ENCODE measurements around the gene RBBP9.
"Not testable (repeated sequence)": the region's sequence is repeated elsewhere in the genome, so short reads cannot be mapped to it uniquely, and the experiment has no call there.

Gene RBBP9

DNA sequence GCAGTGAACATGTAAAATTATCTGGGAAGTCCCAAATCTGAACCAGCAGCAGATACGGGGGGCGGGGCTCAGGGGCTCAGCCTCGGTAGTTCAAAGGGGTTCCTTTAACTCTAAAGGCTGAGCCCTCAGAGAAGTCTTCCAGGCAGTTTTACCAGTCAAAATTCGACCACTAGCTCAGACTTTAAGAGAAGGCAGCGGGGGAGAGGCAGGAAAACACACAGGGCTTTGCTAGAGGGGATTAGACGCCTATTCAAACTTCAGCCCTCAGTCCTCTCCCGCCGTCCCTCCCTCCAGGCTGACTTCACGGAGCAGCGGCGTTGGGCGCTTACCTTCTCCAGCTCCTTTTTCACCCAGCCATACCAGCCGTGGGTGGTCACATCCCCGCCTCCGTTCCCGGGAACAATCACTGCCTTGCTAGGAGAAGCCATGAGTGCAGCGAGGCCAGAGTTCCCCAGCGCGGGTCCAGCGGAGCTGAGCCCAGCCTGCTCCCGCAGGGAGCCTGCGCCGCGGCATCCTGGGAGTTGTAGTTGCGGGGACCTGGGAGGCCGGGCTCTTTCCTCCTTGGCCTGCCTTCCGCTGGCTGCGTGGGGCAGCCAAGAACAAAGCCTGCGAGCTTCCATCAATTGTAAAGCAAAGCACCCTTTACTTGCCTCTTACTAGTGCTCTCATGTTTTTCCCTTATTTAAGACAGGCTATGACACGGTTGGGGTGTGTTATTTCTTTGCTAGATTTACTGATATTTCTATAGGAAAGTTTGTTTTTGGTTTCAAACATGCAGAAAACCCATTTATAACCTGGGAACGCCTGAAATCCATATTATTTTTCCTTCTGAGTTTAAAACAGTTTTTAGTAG, at the start of gene RBBP9:
TSS of gene RBBP9 (minus strand) at position 486 of the 853 bp plus-strand sequence. CDS start at position 428, 58 bp downstream.
- DNase-seq = peak; percentile 87

DNA sequence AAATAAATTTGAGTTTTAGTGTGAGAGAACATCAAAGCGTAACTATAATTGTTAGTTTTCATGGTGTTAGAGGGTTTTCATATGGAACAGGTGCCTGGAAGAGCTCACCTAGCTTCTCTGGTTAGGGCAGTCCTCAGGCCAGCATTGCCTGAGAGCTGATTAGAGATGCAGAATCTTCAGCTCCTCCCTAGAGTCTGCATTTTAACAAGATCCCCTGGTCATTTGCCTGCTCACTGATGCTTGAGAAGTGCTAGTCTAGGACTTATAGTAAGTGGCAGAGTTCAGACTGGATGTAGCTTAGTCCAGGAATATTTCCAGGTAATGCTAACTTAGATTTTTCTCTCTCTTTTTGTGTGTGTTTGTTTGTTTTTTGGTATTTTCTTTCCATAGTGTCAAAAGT, 48.5 kb upstream of the RBBP9 start:
- no peak for DNase-seq

GRCh38 chr20:18543932-18544331, 46.9 kb upstream of the RBBP9 start:
- peak; percentile 90 for DNase-seq

GRCh38 chr20:18543216-18543615, 46.2 kb upstream of the RBBP9 start:
- no peak for DNase-seq

DNA sequence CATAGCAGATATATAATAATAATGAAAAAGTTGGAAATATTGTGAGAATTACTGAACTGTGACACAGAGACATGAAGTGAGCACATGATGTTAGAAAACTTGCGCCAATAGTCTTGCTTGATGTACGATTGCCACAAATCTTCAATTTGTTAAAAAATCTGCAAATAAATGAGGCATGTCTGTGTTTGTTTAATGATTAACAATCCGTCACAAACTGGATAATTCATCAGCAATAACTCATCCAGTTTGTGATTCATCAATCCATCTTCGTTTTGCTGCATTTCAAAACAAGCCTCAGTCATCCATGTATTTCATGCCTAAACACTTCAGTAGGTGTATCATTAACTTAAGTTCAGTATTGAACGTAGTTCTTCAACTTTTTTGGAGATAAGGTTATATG, 44.7 kb upstream of the RBBP9 start:
- DNase-seq = no peak

GRCh38 chr20:18537651-18538050, 40.6 kb upstream of the RBBP9 start:
- no peak for DNase-seq

- no peak for DNase-seq
Observed at GRCh38 chr20:18533978-18534644, 37.1 kb upstream of the RBBP9 start.

- DNase-seq = no peak
Observed at GRCh38 chr20:18533491-18533890, 36.5 kb upstream of the RBBP9 start.

GRCh38 chr20:18532626-18533025, 35.6 kb upstream of the RBBP9 start:
- no peak for DNase-seq

DNA sequence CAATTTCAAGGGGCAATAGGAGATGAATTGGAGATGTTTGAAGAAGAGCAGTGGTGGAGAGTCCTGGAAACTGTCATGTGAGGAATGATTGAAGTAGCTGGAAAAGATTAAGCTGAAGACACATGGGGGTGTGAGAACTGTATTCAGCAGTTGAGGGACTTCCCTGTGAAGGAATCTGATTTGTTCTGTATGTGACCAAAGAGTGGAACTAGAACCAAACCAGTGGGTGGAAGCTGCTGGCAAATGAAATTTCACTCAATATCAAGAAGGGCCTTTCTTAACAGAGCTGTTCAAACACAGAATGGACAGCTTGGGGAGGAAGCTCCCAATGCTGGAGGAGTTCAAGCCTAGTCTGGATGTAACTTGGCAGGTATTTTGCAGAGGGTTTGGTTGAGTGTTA, 32.0 kb upstream of the RBBP9 start:
- no peak for DNase-seq

DNA sequence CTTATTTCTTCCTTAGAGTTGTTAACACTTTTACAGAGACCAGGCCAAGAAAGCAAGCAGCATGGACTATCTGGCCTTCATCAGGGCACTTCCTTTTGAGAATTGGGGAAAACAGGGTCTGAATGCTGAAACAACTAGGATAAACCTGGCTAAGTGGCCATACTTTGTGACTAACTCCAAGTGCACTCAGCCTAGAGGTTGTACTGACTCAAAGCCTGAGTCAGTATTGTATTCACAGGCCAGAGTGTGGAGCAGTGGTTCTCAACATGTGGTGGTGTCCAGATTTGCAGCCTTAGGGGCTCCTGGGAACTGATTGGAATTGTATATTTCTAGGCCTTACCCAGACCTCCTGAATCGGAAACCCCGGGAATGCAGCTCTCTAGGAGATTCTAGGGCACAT, 30.8 kb upstream of the RBBP9 start:
- no peak for DNase-seq

DNA sequence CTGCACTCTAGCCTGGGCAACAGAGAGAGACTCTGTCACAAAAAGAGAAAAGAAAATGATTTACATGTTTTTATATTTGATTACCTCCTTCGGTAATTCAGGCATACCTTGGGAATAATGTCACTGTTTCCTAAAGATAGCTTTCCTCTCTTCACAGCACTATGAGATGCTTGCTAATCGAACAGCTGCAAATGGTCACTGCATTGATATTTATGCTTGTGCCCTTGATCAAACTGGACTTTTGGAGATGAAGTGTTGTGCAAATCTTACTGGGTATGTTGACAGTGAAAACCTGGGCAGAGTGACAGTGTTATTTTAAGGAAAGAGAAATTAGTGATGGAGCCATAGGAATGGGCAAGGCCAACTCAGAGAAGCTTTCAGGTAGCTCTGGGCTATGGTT, 30.3 kb upstream of the RBBP9 start:
- no peak for DNase-seq

GRCh38 chr20:18526761-18527160, 29.7 kb upstream of the RBBP9 start:
- DNase-seq = not testable (repeated sequence)

DNA sequence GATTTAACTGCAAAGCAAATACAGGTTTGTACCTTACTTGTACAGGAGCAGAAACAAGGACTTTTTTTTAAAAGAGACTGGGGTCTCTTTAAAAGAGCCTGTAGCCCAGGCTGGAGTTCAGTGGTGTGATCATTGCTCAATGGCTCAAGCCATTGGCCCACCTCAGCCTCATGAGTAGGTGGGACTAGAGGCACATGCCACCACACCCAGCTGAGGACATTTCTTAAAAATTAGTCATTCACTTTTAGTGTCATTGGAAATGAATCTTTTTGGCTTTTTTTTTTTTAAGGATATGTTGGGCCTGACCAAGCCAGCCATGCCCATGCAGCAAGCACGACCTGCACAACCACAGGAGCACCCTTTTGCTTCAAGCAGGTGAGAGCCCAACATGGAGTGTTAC, 27.6 kb upstream of the RBBP9 start:
- no peak for DNase-seq

DNA sequence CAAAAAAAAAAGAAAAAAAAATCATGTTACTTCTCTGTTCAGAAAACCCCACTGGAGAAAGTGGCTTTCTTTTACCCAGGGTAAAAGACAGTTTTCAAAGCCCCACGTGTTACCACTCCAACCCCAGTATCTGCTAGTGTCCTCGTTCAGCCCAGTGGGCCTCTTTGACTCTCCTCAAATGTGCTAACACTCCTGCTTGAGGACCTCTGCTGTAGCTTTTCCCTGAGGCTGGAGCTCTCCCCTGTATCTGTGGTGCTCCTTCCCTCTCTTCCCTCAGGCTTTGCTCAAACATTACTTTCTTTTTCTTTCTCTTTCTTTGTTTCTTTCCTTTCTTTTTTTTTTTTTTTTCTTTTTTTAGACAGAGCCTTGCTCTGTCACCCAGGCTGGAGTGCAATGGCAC, 26.0 kb upstream of the RBBP9 start:
- DNase-seq = no peak

DNA sequence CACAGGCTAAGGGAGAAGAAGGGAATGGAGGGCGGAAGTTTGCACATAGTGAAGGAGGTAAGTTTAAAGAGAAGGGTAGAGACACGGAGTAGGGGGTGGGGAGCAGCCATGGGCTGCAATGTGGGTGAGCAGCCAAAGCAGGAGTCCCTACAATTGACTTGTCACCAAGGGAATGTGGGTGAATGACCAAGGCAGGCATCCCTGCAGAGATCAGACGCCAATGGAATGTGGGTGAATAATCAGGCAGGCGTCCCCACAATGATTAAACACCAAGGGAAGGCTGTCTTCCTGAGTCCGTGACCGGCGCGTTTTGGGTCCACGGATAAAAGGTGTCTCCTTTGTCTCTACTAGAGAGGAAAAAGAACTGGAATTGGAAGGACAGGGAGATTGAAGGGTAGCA, 25.0 kb upstream of the RBBP9 start:
- not testable (repeated sequence) for DNase-seq

DNA sequence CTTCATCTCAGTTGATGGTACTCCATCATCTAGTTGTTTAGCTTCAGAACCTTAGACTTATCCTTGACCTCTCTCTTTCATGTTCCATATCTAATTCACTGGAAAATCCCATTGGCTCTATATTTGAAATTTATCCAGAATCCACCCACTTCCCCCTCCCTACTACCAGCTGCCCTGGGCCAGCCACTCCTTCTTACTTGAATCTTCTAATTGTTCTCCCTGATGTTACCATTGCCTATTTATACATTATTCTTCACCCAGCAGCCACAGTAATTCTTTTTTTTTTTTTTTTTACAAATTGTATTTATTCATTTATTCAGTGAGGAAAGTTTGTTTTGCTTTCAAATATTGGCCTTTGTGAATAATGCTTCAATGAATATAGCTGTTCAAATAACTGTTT, 18.9 kb upstream of the RBBP9 start:
- no peak for DNase-seq

GRCh38 chr20:18514127-18514526, 17.1 kb upstream of the RBBP9 start:
- no peak for DNase-seq

DNA sequence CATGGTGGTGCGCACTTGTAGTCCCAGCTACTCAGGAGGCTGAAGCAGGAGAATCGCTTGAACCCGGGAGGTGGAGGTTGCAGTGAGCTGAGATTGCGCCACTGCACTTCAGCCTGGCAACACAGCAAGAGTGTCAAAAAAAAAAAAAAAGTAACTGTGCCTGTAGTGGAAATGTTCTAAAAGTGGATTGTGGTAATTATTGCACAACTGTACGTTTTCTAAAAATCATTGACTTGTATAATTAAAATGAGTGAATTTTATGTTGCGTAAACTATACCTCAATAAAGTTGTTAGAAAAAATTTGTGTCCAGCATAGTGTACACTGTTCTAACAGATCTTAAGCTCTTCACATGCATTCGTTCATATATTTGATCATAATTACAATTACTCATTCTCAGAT, 16.2 kb upstream of the RBBP9 start:
- DNase-seq = no peak

GRCh38 chr20:18511571-18511970, 14.5 kb upstream of the RBBP9 start:
- no peak for DNase-seq

DNA sequence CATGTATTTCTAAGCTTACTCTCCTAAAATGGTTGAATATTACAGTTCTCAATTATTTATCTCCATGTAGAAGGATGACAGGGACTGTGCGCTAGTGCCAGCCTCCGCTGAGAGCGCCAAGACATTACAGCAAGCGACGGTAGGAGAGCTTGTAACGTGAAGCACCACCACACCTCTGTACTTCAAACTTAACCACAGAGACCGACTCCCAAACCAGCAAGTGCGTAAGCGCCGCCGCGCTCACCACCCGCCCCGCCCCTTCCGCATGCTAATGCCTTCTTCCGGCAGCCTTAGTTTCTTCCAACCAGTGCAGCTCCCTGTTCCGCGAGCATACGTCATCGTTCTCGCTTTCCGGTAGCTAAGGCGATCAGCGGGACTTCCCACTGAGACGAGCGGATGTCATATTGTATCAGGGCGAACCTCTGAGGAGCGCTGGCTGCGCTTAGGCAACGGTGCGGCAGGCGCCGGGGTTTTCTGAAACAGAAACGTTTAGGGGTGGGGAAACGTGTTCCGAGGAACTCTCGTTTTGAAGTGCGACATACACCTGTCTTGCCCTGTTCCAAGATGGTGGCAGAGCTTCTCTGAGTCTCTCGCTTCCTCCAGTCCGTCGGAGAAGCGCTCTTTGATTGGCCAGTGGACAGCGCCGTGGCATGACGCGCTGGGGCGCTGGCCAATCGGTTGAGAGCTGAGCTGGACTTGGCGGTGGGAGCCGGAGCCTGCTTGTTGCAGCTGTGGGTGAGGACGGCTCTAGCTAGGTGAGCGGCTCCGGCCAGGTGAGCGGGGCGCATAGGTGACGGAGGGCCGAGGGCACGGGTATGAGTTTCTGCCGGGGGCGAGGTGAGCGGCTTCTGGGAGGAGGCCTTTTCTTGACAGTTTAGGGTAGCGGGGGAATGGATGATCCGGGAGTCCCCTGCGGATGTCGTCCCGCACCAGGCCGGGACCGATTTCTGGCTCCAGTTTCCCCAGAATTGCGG, 10.5 kb upstream of the RBBP9 start, which contains the start of gene SEC23B:
TSS of gene SEC23B (plus strand) at position 723 of the 974 bp plus-strand sequence. CDS start 2,896 bp downstream, outside the sequence.
- DNase-seq = peak; percentile 98

- DNase-seq = peak; percentile 36
Observed at GRCh38 chr20:18506744-18507143, 9.7 kb upstream of the RBBP9 start.

DNA sequence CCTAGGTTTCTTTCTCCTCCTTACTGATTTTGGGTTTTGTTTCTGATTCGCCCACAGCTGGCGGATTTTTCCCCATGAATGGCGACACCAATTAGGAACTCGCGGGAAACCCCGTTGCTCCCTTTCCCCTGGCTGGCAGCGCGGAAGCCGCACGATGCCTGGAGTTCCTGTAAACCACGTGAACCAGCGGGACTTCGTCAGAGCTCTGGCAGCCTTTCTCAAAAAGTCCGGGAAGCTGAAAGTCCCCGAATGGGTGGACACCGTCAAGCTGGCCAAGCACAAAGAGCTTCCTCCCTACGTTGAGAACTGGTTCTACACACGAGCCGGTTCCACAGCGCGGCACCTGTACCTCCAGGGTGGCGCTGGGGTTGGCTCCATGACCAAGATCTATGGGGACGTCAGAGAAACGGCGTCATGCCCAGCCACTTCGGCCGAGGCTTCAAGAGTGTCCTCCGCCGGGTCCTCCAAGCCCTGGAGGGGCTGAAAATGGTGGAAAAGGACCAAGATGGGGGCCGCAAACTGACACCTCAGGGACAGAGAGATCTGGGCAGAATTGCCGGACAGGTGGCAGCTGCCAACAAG, 7.5 kb upstream of the RBBP9 start:
- no peak for DNase-seq
